Esophagus squamous epithelium (tissue), 5 donors: Measurements from ENCODE around the gene SNRPA. TPM values are rescaled to one million over a fixed set of nuclear protein-coding genes. Genes with fewer than 3 reads are reported as not detected.

Experiments used
- DNase-seq: peaks from one replicate; lab custom pipeline; 2025; lab: John Stamatoyannopoulos, UW
- H3K27ac ChIP-seq, 4 donors: fragments of 200-600 bp; sonication (generic); one replicate each; pipeline ENCODE4 v1.5.1; 2016 to 2019; ENCODE audit warnings: mild to moderate bottlenecking in 1 of 4
- H3K27me3 ChIP-seq, 4 donors: fragments of 200-600 bp; sonication (generic); 1 replicate in 3 of 4; 2 replicates in 1 of 4; pipeline versions ENCODE4 v1.5.1 to v1.6.0; 2017 to 2021; ENCODE audit warnings: antibody characterized with exemption in 1 of 4
- H3K36me3 ChIP-seq, 3 donors: fragments of 200-600 bp; sonication (generic); one replicate each; pipeline ENCODE4 v1.5.1; 2016 to 2019
- H3K4me1 ChIP-seq, 3 donors: fragments of 200-600 bp; sonication (generic); one replicate each; pipeline ENCODE4 v1.5.1; 2017 to 2019
- H3K4me3 ChIP-seq, 4 donors: fragments of 200-600 bp; sonication (generic); 1 replicate in 3 of 4; 2 replicates in 1 of 4; pipeline ENCODE4 v1.5.1; 2016 to 2019; ENCODE audit warnings: mild to moderate bottlenecking in 2 of 4, moderate library complexity in 1 of 4
- H3K9me3 ChIP-seq, 3 donors: fragments of 200-600 bp; sonication (generic); one replicate each; pipeline ENCODE4 v1.5.1; 2016 to 2019
- CTCF ChIP-seq, 6 experiments: fragments of 450-650 bp in 4 of 6; fragments of 200-600 bp in 2 of 6; sonication (generic) in 2 of 6; IDR thresholded peaks; one replicate each; pipeline ENCODE4 v1.5.1; 2016 to 2019; ENCODE audit warnings: antibody characterized with exemption in 6 of 6, mild to moderate bottlenecking in 4 of 6, moderate library complexity in 4 of 6
- POLR2A ChIP-seq, 4 donors: fragments of 450-650 bp; IDR thresholded peaks; one replicate each; pipeline ENCODE4 v1.6.1; 2017; ENCODE audit warnings: antibody characterized with exemption in 4 of 4, mild to moderate bottlenecking in 4 of 4, moderate library complexity in 3 of 4
- WGBS, 2 donors: methylation state at CpG; one replicate each; pipeline ENCODE4 v1.1.5; 2018; 5-methylcytosine and 5-hydroxymethylcytosine counted together
- intact Hi-C: fragments of 100-400 bp; cut with DNase I; formaldehyde crosslinking; loops from one replicate; pipeline ENCODE4 v1.15.0; 2022
- total RNA-seq, 4 donors: library from RNA; depleted of rRNA; stranded (reverse); fragments of >200 nt; gene quantifications; one replicate each; pipeline ENCODE4 v1.1.0, GENCODE V29; 2016
- donor health status: DM: yes; HTN: yes; CAD: no.

SNRPA gene
- total RNA-seq, 4 donors from 2014 or later: 45.0 to 79.5 (median 51.0) TPM

DNA sequence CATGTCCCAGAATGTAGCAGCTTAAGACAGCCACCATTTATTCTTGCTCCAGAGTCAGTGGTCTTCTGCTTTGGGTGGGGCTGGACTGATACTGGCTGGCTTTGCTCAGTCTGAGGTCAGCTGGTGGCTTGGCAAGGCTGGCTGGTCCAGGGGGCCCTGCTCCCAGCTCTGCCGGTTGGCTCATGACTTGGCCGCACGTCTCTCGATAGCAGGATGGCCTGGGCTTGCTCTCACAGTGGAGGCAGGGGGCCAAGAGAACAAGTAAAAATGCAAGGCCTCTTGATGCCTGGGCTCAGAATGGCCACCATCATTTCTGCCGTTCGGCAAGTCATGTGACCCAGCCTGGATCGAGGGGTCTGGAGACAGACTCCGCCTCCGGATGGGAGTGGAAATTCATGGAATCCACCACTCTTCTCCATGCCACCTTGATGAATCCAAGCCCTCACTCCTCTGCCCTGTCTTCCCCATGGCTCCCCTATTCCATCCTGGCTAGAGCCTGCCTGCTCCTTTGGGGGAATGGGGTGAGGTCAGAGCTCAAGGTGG, 13.8 kb upstream of the SNRPA start:
- no peak for DNase-seq
- H3K9me3 ChIP-seq: no peaks in the 10 kb centered on the region
- no peak overlapping the region for H3K4me3 ChIP-seq
- H3K4me1 ChIP-seq: peaks cover 17 to 79% (median 22%) of the 10 kb centered on the region in 3 donors
- H3K36me3 ChIP-seq: peaks cover 61 to 86% (median 72%) of the 10 kb centered on the region in 3 donors
- intact Hi-C loops: no loop called here
- peak overlapping the region; percentile 18 to 85 (median 76) for H3K27ac ChIP-seq
- no peak for TF ChIP-seq CTCF (IDR thresholded peaks at IDR 0.05)
- no peak for TF ChIP-seq POLR2A (IDR thresholded peaks at IDR 0.05)
- no peaks in the 10 kb centered on the region for H3K27me3 ChIP-seq
- 85 to 100% methylated on average over 2 to 5 of the region's 9 CpGs for WGBS, 2 donors

GRCh38 chr19:40739030-40739839, 11.8 kb upstream of the SNRPA start:
- WGBS, 2 donors: 69 to 76% methylated on average over 3 to 11 of the region's 22 CpGs
- DNase-seq: no peak
- H3K4me1 ChIP-seq: peaks cover 17 to 79% (median 22%) of the 10 kb centered on the region in 3 donors
- no peaks in the 10 kb centered on the region for H3K27me3 ChIP-seq
- no peaks in the 10 kb centered on the region for H3K9me3 ChIP-seq
- intact Hi-C loops: no loop called here
- H3K36me3 ChIP-seq: peaks cover 43 to 73% (median 58%) of the 10 kb centered on the region in 3 donors
- no peak overlapping the region for H3K4me3 ChIP-seq
- peak overlapping the region; percentile 55 to 85 (median 80) for H3K27ac ChIP-seq
- TF ChIP-seq CTCF (IDR thresholded peaks at IDR 0.05) (no peak), POLR2A (IDR thresholded peaks at IDR 0.05) (peak in 1 of 4 donors; percentile 12)

DNA sequence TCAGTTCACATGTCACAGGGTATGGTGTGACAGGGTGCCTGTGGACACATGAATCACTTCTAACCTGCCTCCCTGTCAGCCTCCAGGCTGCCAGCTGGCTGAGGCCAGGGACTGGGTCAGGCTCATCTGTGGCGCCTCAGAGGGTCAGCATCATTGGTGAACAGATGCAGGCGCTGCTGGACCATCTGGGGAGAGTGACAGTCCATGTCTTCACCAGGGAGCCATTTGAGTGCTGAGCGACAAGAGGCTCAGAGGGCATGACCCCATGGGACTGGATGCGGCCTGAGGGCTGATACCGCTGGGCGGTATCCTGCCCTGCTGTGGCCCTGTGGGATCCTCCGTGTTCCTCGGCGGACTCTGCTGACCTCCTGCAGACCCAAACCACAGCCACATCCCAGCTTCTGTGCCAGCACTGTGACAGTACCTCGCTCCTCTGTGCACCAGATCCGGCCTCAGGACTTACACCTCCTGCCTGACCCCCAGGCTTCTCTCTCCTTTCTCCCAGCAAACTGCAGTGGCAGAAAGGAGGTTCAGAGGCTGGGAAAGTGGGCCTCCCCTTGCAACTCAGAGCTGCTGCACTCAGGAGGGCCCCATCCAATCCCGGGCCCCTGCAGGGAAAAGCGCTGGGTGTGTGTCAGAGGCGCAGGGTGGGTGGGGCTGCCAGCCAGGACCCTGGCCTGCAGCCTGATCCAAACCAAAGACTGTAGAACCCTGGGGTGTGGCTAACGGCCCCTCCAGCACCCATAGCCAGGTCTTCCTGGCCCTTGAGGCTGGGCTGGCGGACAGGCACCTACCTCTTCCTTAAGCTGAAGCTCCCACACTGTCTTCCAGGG, 10.9 kb upstream of the SNRPA start:
- intact Hi-C loops: no loop called here
- H3K27me3 ChIP-seq: no peaks in the 10 kb centered on the region
- H3K4me3 ChIP-seq: peak overlapping the region in 3 of 4 donors; percentile 8 to 38 (median 22)
- no peaks in the 10 kb centered on the region for H3K9me3 ChIP-seq
- peak overlapping the region; percentile 55 to 85 (median 80) for H3K27ac ChIP-seq
- peaks cover 43 to 65% (median 52%) of the 10 kb centered on the region in 3 donors for H3K36me3 ChIP-seq
- TF ChIP-seq POLR2A (IDR thresholded peaks at IDR 0.05) (peak in 1 of 4 donors; percentile 5), CTCF (IDR thresholded peaks at IDR 0.05) (no peak)
- H3K4me1 ChIP-seq: peaks cover 17 to 77% (median 22%) of the 10 kb centered on the region in 3 donors
- DNase-seq: no peak
- WGBS, 2 donors: 63 to 92% methylated on average over 2 to 8 of the region's 16 CpGs

- H3K9me3 ChIP-seq: no peaks in the 10 kb centered on the region
- WGBS, 2 donors: 62 to 80% methylated on average over 1 to 5 of the region's 6 CpGs
- H3K4me3 ChIP-seq: peak overlapping the region in 3 of 4 donors; percentile 8 to 38 (median 22)
- no peak for DNase-seq
- no peaks in the 10 kb centered on the region for H3K27me3 ChIP-seq
- peaks cover 17 to 77% (median 22%) of the 10 kb centered on the region in 3 donors for H3K4me1 ChIP-seq
- H3K27ac ChIP-seq: peak overlapping the region; percentile 55 to 85 (median 80)
- H3K36me3 ChIP-seq: peaks cover 43 to 58% (median 46%) of the 10 kb centered on the region in 3 donors
- TF ChIP-seq POLR2A (IDR thresholded peaks at IDR 0.05) (no peak), CTCF (IDR thresholded peaks at IDR 0.05) (no peak)
- intact Hi-C loops: no loop called here
These were observed 10.3 kb upstream of the SNRPA start for GRCh38 chr19:40740747-40741146.
